Measurements from ENCODE around the gene KCNE3.

Gene KCNE3

GRCh38 chr11:74412733-74413359 is 54.5 kb downstream of the KCNE3 start:
- ChIA-PET CTCF (interaction anchor here (1.0 to 2.1 kb wide), 5 partner anchors 8 to 157 kb away, joined by 3 to 6 read pairs (median 3); no protein-coding TSS in a partner anchor), POLR2A (no interaction called here)
- TF ChIP-seq CTCF (IDR thresholded peaks at IDR 0.05; ENCODE audit: insufficient read depth, low read length, missing control alignments), result no peak
- no peak overlapping the region for H3K4me3 ChIP-seq (ENCODE audit: low read depth, low read length)
- DNase-seq (ENCODE audit: low read depth, low spot score), result no peak

GRCh38 chr11:74412321-74412720 is 55.0 kb downstream of the KCNE3 start:
- CTCF ChIA-PET, result interaction anchor here (1.0 to 2.1 kb wide), 5 partner anchors 9 to 156 kb away, joined by 3 to 7 read pairs (median 3); no protein-coding TSS in a partner anchor
- no peak for DNase-seq (ENCODE audit: low read depth, low spot score)
- no peak overlapping the region for H3K4me3 ChIP-seq (ENCODE audit: low read depth, low read length)
- POLR2A ChIA-PET, result no interaction called here
- no peak for TF ChIP-seq CTCF (IDR thresholded peaks at IDR 0.05; ENCODE audit: insufficient read depth, low read length, missing control alignments)

GRCh38 chr11:74409633-74410032 is 57.7 kb downstream of the KCNE3 start:
- no peak for DNase-seq (ENCODE audit: low read depth, low spot score)
- no peak for TF ChIP-seq CTCF (IDR thresholded peaks at IDR 0.05; ENCODE audit: insufficient read depth, low read length, missing control alignments)
- CTCF ChIA-PET, result interaction anchor here (0.6 to 1.0 kb wide), 2 partner anchors 19 to 154 kb away, joined by 3 to 4 read pairs; no protein-coding TSS in a partner anchor
- POLR2A ChIA-PET, result no interaction called here
- no peak overlapping the region for H3K4me3 ChIP-seq (ENCODE audit: low read depth, low read length)
